Heart right ventricle (tissue), 16 donors: ENCODE data around the gene REN. TPM values are rescaled to one million over a fixed set of nuclear protein-coding genes. Genes with fewer than 3 reads are reported as not detected.

Source experiments
- ATAC-seq, 8 donors: fragments of 200-7000 bp; cut with Tn5 transposase; one replicate each; pipeline ENCODE4 v1.9.1; 2020; ENCODE audit warnings: mild to moderate bottlenecking in 8 of 8, moderate library complexity in 8 of 8, moderate number of reproducible peaks in 1 of 8
- DNase-seq, 2 donors: peaks; one replicate each; pipeline ENCODE4 v3.0.0-alpha.2; 2020
- H3K27ac ChIP-seq, 10 donors: fragments of 200-600 bp; sonication (generic) in 2 of 10; one replicate each; pipeline versions ENCODE4 v1.5.0 to v1.8.0; 2020 to 2022; ENCODE audit warnings: mild to moderate bottlenecking in 3 of 10
- H3K27me3 ChIP-seq, 7 donors: fragments of 200-600 bp; one replicate each; pipeline ENCODE4 v1.8.0; 2021 to 2022; ENCODE audit warnings: mild to moderate bottlenecking in 2 of 7
- H3K36me3 ChIP-seq, 9 donors: fragments of 200-600 bp; sonication (generic) in 1 of 9; one replicate each; pipeline versions ENCODE4 v1.5.0 to v1.8.0; 2020 to 2022; ENCODE audit warnings: mild to moderate bottlenecking in 2 of 9
- H3K4me1 ChIP-seq, 9 donors: fragments of 200-600 bp; sonication (generic) in 1 of 9; one replicate each; pipeline versions ENCODE4 v1.5.0 to v1.8.0; 2020 to 2022; ENCODE audit warnings: mild to moderate bottlenecking in 4 of 9
- H3K4me3 ChIP-seq, 10 donors: fragments of 200-600 bp; sonication (generic) in 2 of 10; one replicate each; pipeline versions ENCODE4 v1.5.0 to v1.8.0; 2020 to 2022; ENCODE audit warnings: mild to moderate bottlenecking in 7 of 10, moderate library complexity in 2 of 10
- H3K9me3 ChIP-seq, 11 donors: fragments of 200-600 bp in 10 of 11; sonication (generic) in 2 of 11; one replicate each; pipeline versions ENCODE4 v1.5.0 to v1.8.0; 2013 to 2022; ENCODE audit warnings: mild to moderate bottlenecking in 2 of 11, control low read depth in 1 of 11, moderate library complexity in 1 of 11
- WGBS, 2 donors: extraction: QIAGEN DNeasy Blood & Tissue Kit; methylation state at CpG; one replicate each; pipeline ENCODE4 v1.1.7; 2013; ENCODE audit warnings: inconsistent platforms in 1 of 2; 5-methylcytosine and 5-hydroxymethylcytosine counted together
- intact Hi-C, 10 donors: fragments of 100-400 bp; cut with DNase I; formaldehyde crosslinking; loops; one replicate each; pipeline versions ENCODE4 v1.11.1 to v1.14.2; 2022
- polyA plus RNA-seq, 2 donors: library from polyadenylated mRNA; stranded (reverse); fragments of 200-250 nt; gene quantifications; one replicate each; pipeline ENCODE4 v1.2.3, GENCODE V29; 2013
- total RNA-seq, 10 donors: library from RNA; stranded (reverse); fragmentation: NEBNext Ultra II Directional in 3 of 10; extraction: Animal tissue kit (Norgen Biotek cat#: 25700) in 3 of 10; gene quantifications; one replicate each; pipeline versions ENCODE4 v1.2.1 to v1.2.4, GENCODE V29; 2021 to 2023
- TF ChIP-seq, protein P1 (sequence below), 9 donors: fragments of 200-600 bp; sonication (generic) in 2 of 9; IDR thresholded peaks; one replicate each; pipeline versions ENCODE4 v1.5.0 to v1.8.0; 2021 to 2022; ENCODE audit warnings: antibody characterized with exemption in 9 of 9, mild to moderate bottlenecking in 5 of 9, moderate library complexity in 1 of 9
- donor health status: Arrhythmogenic right ventricular cardiomyopathy.
- donor health status: ischemic (EF 13 %, LVEDD 7.1; RV severe dilation, severe dysfunction).
- donor health status: healthy with polysubstance abuse.
- donor health status: DM: no; HTN: yes; CAD: no.
- donor health status: DM: no; HTN: no; CAD: no.
- donor health status: ischemic (EF 25% LVEDD 6.9; RV normal size, moderate dysfunction).
- donor health status: ischemic (EF 25% LVEDD 5.7; RV mildly dilated, moderate dysfunction).
- donor health status: healthy.
- donor health status: DM: yes; HTN: yes; CAD: no.
- donor health status: Ischemic cardiomyopathy.
- donor health status: ischemic (EF 35%, LVEDD 5.7; RV mildly dilated, moderate dysfunction).
- donor health status: nonischemic (EF 11% LVEDD 7.7; RV severe dilation, severe dysfunction).
- donor health status: DM: yes; HTN: yes; CAD: no.
- donor health status: PGD.
- donor health status: ischemic (EF 29% LVEDD 5.4; RV normal size, mild dysfunction).
- donor health status: nonischemic (EF 23%, LVEDD 6.1; RV moderate dilation, normal function).

The REN gene
- total and polyA plus RNA-seq, 12 donors: not detected

DNA sequence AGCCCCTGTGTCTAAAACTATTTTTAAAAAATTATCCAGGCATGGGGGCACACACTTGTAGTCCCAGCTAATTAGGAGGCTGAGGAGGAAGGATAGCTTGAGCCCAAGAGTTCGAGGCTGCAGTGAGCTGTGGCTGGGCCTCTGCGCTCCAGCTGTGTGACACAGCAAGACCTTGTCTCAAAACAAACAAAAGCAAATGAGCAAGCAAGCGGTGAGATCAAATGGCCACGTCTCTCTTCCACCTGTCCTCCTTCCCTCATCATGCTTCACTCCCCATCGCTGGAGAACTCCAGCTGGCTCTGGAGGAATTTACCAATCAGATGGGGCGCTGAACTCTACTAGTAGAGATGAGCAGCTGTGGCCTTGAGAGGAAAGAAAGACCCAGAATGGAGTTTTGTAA, 14.0 kb upstream of the REN start:
- Histone ChIP-seq H3K27ac (no peak overlapping the region), H3K9me3 (no peaks in the 10 kb centered on the region), H3K4me1 (no peaks in the 10 kb centered on the region), H3K4me3 (no peak overlapping the region), H3K27me3 (peaks cover 0 to 22% (median 8%) of the 10 kb centered on the region in 7 donors), H3K36me3 (no peaks in the 10 kb centered on the region)
- TF ChIP-seq, protein P1, sequence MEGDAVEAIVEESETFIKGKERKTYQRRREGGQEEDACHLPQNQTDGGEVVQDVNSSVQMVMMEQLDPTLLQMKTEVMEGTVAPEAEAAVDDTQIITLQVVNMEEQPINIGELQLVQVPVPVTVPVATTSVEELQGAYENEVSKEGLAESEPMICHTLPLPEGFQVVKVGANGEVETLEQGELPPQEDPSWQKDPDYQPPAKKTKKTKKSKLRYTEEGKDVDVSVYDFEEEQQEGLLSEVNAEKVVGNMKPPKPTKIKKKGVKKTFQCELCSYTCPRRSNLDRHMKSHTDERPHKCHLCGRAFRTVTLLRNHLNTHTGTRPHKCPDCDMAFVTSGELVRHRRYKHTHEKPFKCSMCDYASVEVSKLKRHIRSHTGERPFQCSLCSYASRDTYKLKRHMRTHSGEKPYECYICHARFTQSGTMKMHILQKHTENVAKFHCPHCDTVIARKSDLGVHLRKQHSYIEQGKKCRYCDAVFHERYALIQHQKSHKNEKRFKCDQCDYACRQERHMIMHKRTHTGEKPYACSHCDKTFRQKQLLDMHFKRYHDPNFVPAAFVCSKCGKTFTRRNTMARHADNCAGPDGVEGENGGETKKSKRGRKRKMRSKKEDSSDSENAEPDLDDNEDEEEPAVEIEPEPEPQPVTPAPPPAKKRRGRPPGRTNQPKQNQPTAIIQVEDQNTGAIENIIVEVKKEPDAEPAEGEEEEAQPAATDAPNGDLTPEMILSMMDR (IDR thresholded peaks at IDR 0.05): no peak
- DNase-seq (no peak), ATAC-seq (no peak)
- WGBS, 2 donors: 74 to 84% methylated on average over 6 of the region's 6 CpGs
- intact Hi-C loops: loop anchor here in 1 of 10 donors (10.0 kb wide), 1 partner anchor 65 kb away; no protein-coding TSS in a partner anchor

DNA sequence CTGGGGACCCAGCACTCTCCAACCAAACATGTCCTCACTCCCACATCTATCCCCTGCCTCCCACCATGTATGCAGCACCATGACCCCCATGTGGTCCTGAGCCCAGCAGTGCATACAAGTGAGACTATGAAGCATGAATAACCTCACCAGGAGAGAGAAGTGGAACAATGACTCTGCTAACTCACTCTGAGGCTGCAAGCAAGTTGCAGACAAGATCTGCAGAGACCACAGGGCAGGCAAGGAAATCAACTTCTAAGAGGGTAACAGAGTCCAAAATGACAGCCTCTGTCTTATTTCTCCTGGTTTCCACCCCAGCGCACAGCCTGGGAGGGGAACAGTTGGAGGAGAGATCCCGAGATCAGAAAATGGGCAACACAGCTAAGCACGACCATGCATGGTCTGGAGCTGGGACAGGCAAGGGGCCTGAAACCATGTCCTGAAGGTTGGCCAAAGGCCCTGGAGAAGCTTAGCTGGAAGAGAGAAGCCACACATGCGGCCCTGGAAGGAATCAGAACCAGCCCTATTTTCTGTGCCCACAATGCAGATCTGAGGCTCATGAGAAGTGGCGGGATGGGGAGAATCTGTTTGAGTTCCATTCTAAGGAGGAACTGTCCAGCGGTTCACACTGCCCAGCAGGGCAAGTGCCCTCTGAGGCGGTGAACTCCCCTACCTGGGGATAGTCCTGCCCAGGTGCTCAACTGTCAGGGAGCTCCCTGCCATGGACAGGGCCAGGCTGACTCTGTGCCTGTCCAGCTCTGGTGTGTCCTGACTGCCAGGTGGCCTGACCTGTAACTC, 12.5 kb upstream of the REN start:
- Histone ChIP-seq H3K27ac (no peak overlapping the region), H3K4me3 (no peak overlapping the region), H3K9me3 (no peaks in the 10 kb centered on the region), H3K4me1 (no peaks in the 10 kb centered on the region), H3K36me3 (no peaks in the 10 kb centered on the region), H3K27me3 (peaks cover 0 to 24% (median 8%) of the 10 kb centered on the region in 7 donors)
- TF ChIP-seq, protein P1 (IDR thresholded peaks at IDR 0.05): no peak
- WGBS, 2 donors: 83 to 86% methylated on average over 7 of the region's 7 CpGs
- DNase-seq (no peak), ATAC-seq (no peak)
- intact Hi-C loops: no loop called here

DNA sequence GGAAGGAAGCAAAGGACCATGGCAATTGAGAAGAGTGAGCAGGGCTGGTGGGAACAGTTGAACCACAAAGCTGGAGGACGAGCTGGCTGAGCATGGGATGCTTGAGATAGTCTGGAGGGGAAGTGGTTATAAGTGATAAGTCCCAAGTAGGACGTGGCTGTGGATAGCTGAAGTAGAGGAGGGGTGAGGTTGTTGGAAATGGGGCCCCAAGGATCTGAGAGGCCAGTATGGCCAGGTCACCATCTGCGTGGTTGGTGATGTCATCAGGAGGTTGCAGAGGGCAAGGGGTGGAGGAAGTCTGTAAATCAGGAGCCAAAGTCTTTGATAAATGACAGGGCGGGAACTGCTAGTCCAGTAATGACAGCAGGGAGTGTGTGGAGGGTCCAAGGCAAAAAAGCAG, 11.0 kb upstream of the REN start:
- ATAC-seq (no peak), DNase-seq (no peak)
- Histone ChIP-seq H3K4me1 (no peaks in the 10 kb centered on the region), H3K36me3 (no peaks in the 10 kb centered on the region), H3K9me3 (no peaks in the 10 kb centered on the region), H3K27ac (no peak overlapping the region), H3K27me3 (peaks cover 0 to 25% (median 8%) of the 10 kb centered on the region in 7 donors), H3K4me3 (no peak overlapping the region)
- WGBS, 2 donors: 44 to 45% methylated on average over 4 of the region's 4 CpGs
- intact Hi-C loops: no loop called here
- TF ChIP-seq, protein P1 (IDR thresholded peaks at IDR 0.05): no peak

DNA sequence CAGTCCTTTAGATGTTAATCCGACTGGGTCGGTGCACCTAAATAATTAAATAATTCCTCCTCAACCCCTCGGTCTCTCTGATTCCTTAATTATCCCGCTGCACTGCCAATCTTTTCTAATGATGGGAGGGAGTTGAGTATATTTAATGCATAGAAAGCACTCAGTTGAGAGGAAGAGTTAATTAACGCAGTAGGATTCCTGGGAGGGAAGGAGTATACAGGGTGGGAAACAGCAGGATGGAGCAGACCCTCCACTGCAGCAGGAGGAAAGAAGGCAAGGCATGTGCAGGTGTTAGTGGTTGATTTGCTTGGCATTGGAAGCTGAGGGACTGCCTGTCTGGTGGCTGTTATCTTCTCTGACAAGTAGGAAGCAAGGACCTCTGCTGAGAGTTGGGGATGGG, 9.9 kb upstream of the REN start:
- H3K4me3 ChIP-seq: no peak overlapping the region
- DNase-seq: no peak

More for the DNA sequence above, 9.9 kb upstream of the REN start:
- TF ChIP-seq, protein P1 (IDR thresholded peaks at IDR 0.05): no peak
- H3K9me3 ChIP-seq: peaks cover 0 to 3% (median 0%) of the 10 kb centered on the region in 11 donors
- no peak overlapping the region for H3K27ac ChIP-seq
- H3K4me1 ChIP-seq: no peaks in the 10 kb centered on the region
- H3K27me3 ChIP-seq: peaks cover 0 to 25% (median 8%) of the 10 kb centered on the region in 7 donors
- intact Hi-C loops: no loop called here
- no peak for ATAC-seq
- H3K36me3 ChIP-seq: no peaks in the 10 kb centered on the region
- WGBS, 2 donors: 76 to 90% methylated on average over 5 of the region's 5 CpGs
